Measurements from ENCODE around the gene PKP2. TPM values are rescaled to one million over a fixed set of nuclear protein-coding genes. Genes with fewer than 3 reads are reported as not detected.

Gene PKP2
- total and polyA plus RNA-seq, 2 of the 8 experiments (the other 6 are each of a cell fraction or from before 2014, with no cell fraction given): 9.6 to 44.8 TPM

GRCh38 chr12:32926356-32926755 lies 29.8 kb upstream of the PKP2 start:
- POLR2A ChIA-PET (ENCODE audit: partially characterized antibody): no interaction called here
- no peaks in the 10 kb centered on the region for H3K79me1 ChIP-seq (ENCODE audit: low read depth, low read length)
- H4K91ac ChIP-seq (replicated peaks; ENCODE audit: insufficient read length, low read length): no peak overlapping the region
- TF ChIP-seq CBX5 (IDR thresholded peaks at IDR 0.05; ENCODE audit: low read depth, low read length) (no peak), CBX8 (IDR thresholded peaks at IDR 0.05; ENCODE audit: borderline replicate concordance, low read depth, low read length) (no peak), E2F6 (IDR thresholded peaks at IDR 0.05) (no peak), TAF1 (IDR thresholded peaks at IDR 0.05; ENCODE audit: low read depth, low read length) (no peak), KDM1A (IDR thresholded peaks at IDR 0.05; ENCODE audit: borderline replicate concordance, low read length) (no peak), CTCF (IDR thresholded peaks at IDR 0.05; ENCODE audit: control extremely low read depth in 1 of 3, insufficient read depth in 1 of 3, low read depth in 1 of 3, low read length in 3 of 3) (no peak), POLR2A (IDR thresholded peaks at IDR 0.05; ENCODE audit: control extremely low read depth in 1 of 2, low read depth in 2 of 2, low read length in 2 of 2) (no peak), RNF2 (IDR thresholded peaks at IDR 0.05; ENCODE audit: borderline replicate concordance, low read depth, low read length, missing control alignments, poor library complexity, severe bottlenecking) (no peak), RAD21 (IDR thresholded peaks at IDR 0.05 in 1 of 2, conservative IDR thresholded peaks at IDR 0.05 in 1 of 2; ENCODE audit: low read depth in 2 of 2, low read length in 2 of 2) (no peak), SIX5 (IDR thresholded peaks at IDR 0.05; ENCODE audit: low read depth, low read length) (no peak), EZH2 (IDR thresholded peaks at IDR 0.05; ENCODE audit: low read depth, low read length, severe bottlenecking) (no peak)

More at GRCh38 chr12:32926356-32926755, 29.8 kb upstream of the PKP2 start:
- no peaks in the 10 kb centered on the region for H3K79me2 ChIP-seq (ENCODE audit: control insufficient read depth in 1 of 2, insufficient read depth in 2 of 2, low read length in 2 of 2)
- H2BK12ac ChIP-seq (ENCODE audit: low read depth, low read length): no peak overlapping the region
- no peak overlapping the region for H2BK5ac ChIP-seq (ENCODE audit: low read depth, low read length)
- H2AK5ac ChIP-seq (ENCODE audit: low read depth, low read length): no peak overlapping the region
- no peak for DNase-seq (ENCODE audit: low read depth in 1 of 2, low spot score in 2 of 2)
- CTCF ChIA-PET (ENCODE audit: partially characterized antibody): interaction anchor here (1.8 kb wide), 1 partner anchor 168 kb away, joined by 3 read pairs; no protein-coding TSS in a partner anchor
- H4K5ac ChIP-seq (ENCODE audit: insufficient read length, low read depth, low read length): no peak overlapping the region
- no peak overlapping the region for H4K8ac ChIP-seq (ENCODE audit: extremely low read depth, insufficient read depth, low read length)
- H4K20me1 ChIP-seq (replicated peaks in 1 of 2; ENCODE audit: control insufficient read depth in 1 of 2, insufficient read depth in 2 of 2, low read length in 2 of 2): no peaks in the 10 kb centered on the region
- H2BK20ac ChIP-seq (ENCODE audit: low read length): no peak overlapping the region
- H3K14ac ChIP-seq (ENCODE audit: insufficient read length): no peak overlapping the region
- H2BK15ac ChIP-seq (ENCODE audit: low read length): no peak overlapping the region
- no peak overlapping the region for H3K18ac ChIP-seq (ENCODE audit: extremely low read depth, low read length)
- no peaks in the 10 kb centered on the region for H3K36me3 ChIP-seq (ENCODE audit: control insufficient read depth in 2 of 4, insufficient read depth in 4 of 4, low read length in 3 of 4)
- no peak overlapping the region for H3K4me2 ChIP-seq (ENCODE audit: insufficient read depth in 1 of 2, low read depth in 2 of 2, low read length in 2 of 2)
- no peaks in the 10 kb centered on the region for H3K9me3 ChIP-seq (ENCODE audit: insufficient read depth in 2 of 2, low read depth in 1 of 2, low read length in 1 of 2)
- H2BK120ac ChIP-seq (replicated peaks; ENCODE audit: low read depth, low read length): no peak overlapping the region
- H3K4me3 ChIP-seq (ENCODE audit: extremely low read depth in 1 of 4, insufficient read depth in 2 of 4, low read depth in 3 of 4, low read length in 4 of 4): no peak overlapping the region
- no peaks in the 10 kb centered on the region for H3K4me1 ChIP-seq (replicated peaks in 1 of 4; ENCODE audit: control insufficient read depth in 3 of 4, insufficient read depth in 4 of 4, low read length in 3 of 4)
- H3K27me3 ChIP-seq (replicated peaks in 1 of 4; ENCODE audit: control insufficient read depth in 3 of 4, extremely low read depth in 1 of 4, insufficient read depth in 3 of 4, low read length in 3 of 4): no peaks in the 10 kb centered on the region
- no peak overlapping the region for H3K27ac ChIP-seq (ENCODE audit: low read depth, low read length)
- H3K4ac ChIP-seq (replicated peaks; ENCODE audit: insufficient read length, low read depth, low read length): no peak overlapping the region
- 80% methylated on average over 1 of the region's 1 CpG; no CpG with 5 or more reads in 1 of the 2 experiments for WGBS, 2 experiments (ENCODE audit: extremely low coverage in 1 of 2, insufficient coverage in 1 of 2, insufficient read length in 1 of 2, insufficient replicate concordance in 2 of 2, low coverage in 1 of 2, low lambda C conversion rate in 2 of 2, missing lambda C conversion rate in 1 of 2)
- FAIRE-seq: no peak
- no peaks in the 10 kb centered on the region for H3K23me2 ChIP-seq (ENCODE audit: low read depth, low read length)
- no peak overlapping the region for H3K56ac ChIP-seq (replicated peaks; ENCODE audit: insufficient read length, low read depth, low read length)
- H3K23ac ChIP-seq (ENCODE audit: insufficient read length): no peak overlapping the region
- H3K9ac ChIP-seq (replicated peaks in 1 of 4; ENCODE audit: extremely low read depth in 1 of 4, low read depth in 3 of 4, low read length in 3 of 4): no peak overlapping the region
- H2AFZ ChIP-seq (ENCODE audit: low read length): no peak overlapping the region
